Naive thymus-derived CD8-positive, alpha-beta T cell (primary cell): Measurements from ENCODE around the gene TRERF1. TPM values are rescaled to one million over a fixed set of nuclear protein-coding genes. Genes with fewer than 3 reads are reported as not detected.

Source experiments
- ATAC-seq, 2 donors: fragments of 150-1000 bp; cut with Tn5 transposase in 1 of 2; sonication (Bioruptor Pico), chemical (Tn5 transposase) in 1 of 2; 1 replicate in 1 of 2; 2 replicates in 1 of 2; pipeline ENCODE4 v1.10.0; 2021; ENCODE audit warnings: mild to moderate bottlenecking in 2 of 2, moderate library complexity in 2 of 2
- POLR2A ChIA-PET: fragments of 350-600 bp; sonication (Branson Sonifier 250); formaldehyde crosslinking; loops from one replicate; lab custom pipeline; 2021; ENCODE audit warnings: antibody characterized with exemption; lab: Charles Lee
- DNase-seq, 10 donors: peaks; one replicate each; pipeline versions ENCODE4 v3.0.0 to v3.0.0-alpha.2; 2020 to 2022
- H3K27ac Mint-ChIP-seq, 10 donors: one replicate each; pipeline ENCODE4 v1.8.0; 2020 to 2022; ENCODE audit warnings: mild to moderate bottlenecking in 10 of 10, mixed read lengths in 10 of 10, moderate library complexity in 4 of 10, inconsistent platforms in 1 of 10
- H3K27me3 Mint-ChIP-seq, 5 donors: one replicate each; pipeline ENCODE4 v1.8.0; 2021 to 2022; ENCODE audit warnings: mixed read lengths in 5 of 5
- H3K36me3 Mint-ChIP-seq, 3 donors: one replicate each; pipeline ENCODE4 v1.8.0; 2020 to 2022; ENCODE audit warnings: mixed read lengths in 3 of 3, mild to moderate bottlenecking in 2 of 3, inconsistent platforms in 1 of 3
- H3K4me1 Mint-ChIP-seq, 4 donors: one replicate each; pipeline ENCODE4 v1.8.0; 2021 to 2022; ENCODE audit warnings: mixed read lengths in 4 of 4
- H3K4me3 Mint-ChIP-seq, 10 donors: one replicate each; pipeline ENCODE4 v1.8.0; 2020 to 2022; ENCODE audit warnings: mild to moderate bottlenecking in 10 of 10, mixed read lengths in 10 of 10, moderate library complexity in 6 of 10, inconsistent platforms in 1 of 10
- H3K9me3 Mint-ChIP-seq, 9 donors: one replicate each; pipeline ENCODE4 v1.8.0; 2020 to 2022; ENCODE audit warnings: mixed read lengths in 9 of 9, mild to moderate bottlenecking in 3 of 9, inconsistent platforms in 1 of 9, moderate library complexity in 1 of 9
- polyA plus RNA-seq, 3 donors: library from polyadenylated mRNA; unstranded; fragments of 300-500 nt; fragmentation: Illumina TruSeq; gene quantifications; one replicate each; pipeline ENCODE4 v1.2.3, GENCODE V29; 2021
- total RNA-seq, 8 experiments: library from RNA in 2 of 8; stranded (reverse) in 2 of 8; gene quantifications; one replicate each; pipeline ENCODE4 v1.2.3 and lab custom pipeline; 2021 to 2026

TRERF1 gene
- total and polyA plus RNA-seq, 5 experiments from 2014 or later, result 3.8 to 18.2 (median 7.1) TPM

- H3K36me3 Mint-ChIP-seq, result peaks cover 0 to 16% (median 5%) of the 10 kb centered on the region in 3 donors
- ATAC-seq (no peak), DNase-seq (no peak)
- peaks cover 32 to 77% (median 62%) of the 10 kb centered on the region in 4 donors for H3K4me1 Mint-ChIP-seq
- H3K9me3 Mint-ChIP-seq, result no peaks in the 10 kb centered on the region
- no peaks in the 10 kb centered on the region for H3K27me3 Mint-ChIP-seq
- no peak overlapping the region for H3K4me3 Mint-ChIP-seq
- H3K27ac Mint-ChIP-seq, result no peak overlapping the region
- POLR2A ChIA-PET, result no interaction called here
Measured at GRCh38 chr6:42341771-42342553, 109.8 kb downstream of the TRERF1 start.

DNA sequence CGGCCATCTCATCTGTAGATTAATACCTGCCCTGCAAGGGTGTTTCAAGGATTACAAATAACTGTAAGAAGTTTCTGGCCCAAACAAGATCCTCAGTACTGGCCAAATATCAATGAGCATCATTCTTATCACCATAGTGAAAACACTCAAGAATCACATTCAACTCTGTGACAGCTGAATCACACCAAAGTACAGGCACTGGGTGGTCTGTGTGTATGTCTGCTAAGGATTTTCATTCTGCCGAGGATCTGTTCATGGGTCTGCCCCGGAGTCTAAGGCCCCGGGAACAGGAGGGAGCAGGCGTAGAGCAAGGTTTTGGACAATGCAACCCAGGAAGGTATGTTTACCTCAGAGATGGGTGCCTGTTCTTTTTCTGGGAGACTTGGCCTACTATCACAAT is 110.5 kb downstream of the TRERF1 start:
- POLR2A ChIA-PET, result no interaction called here
- Mint-ChIP-seq H3K9me3 (no peaks in the 10 kb centered on the region), H3K4me1 (peaks cover 35 to 77% (median 59%) of the 10 kb centered on the region in 4 donors), H3K27ac (peak overlapping the region in 1 of 10 donors; percentile 43), H3K27me3 (no peaks in the 10 kb centered on the region), H3K4me3 (no peak overlapping the region), H3K36me3 (peaks cover 0 to 19% (median 5%) of the 10 kb centered on the region in 3 donors)
- ATAC-seq (no peak), DNase-seq (no peak)

DNA sequence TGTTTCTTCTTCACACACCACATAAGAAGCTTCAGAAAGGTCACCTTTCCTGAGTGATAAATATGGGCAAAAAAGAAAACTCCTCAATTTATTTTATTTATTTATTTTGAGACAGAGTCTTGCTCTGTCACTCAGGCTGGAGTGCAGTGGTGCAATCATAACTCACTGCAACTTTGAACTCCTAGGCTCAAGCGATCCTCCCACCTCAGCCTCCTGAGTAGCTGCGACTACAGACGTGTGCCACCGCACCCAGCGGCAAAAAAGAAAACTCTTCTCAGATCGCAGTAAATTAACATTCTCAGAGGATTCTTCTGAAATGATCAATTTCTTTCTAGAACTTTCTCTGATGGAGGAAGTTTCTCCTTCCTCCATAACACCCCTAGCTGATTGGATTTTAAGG is 111.2 kb downstream of the TRERF1 start:
- POLR2A ChIA-PET, result no interaction called here
- no peak for ATAC-seq
- Mint-ChIP-seq H3K36me3 (peaks cover 0 to 19% (median 7%) of the 10 kb centered on the region in 3 donors), H3K27ac (peak overlapping the region in 1 of 10 donors; percentile 43), H3K4me3 (no peak overlapping the region), H3K27me3 (no peaks in the 10 kb centered on the region), H3K4me1 (peaks cover 34 to 77% (median 58%) of the 10 kb centered on the region in 4 donors), H3K9me3 (no peaks in the 10 kb centered on the region)
- DNase-seq, result no peak

- Mint-ChIP-seq H3K27me3 (no peaks in the 10 kb centered on the region), H3K27ac (peak overlapping the region in 3 of 10 donors; percentile 9 to 49 (median 34)), H3K36me3 (peaks cover 0 to 18% (median 7%) of the 10 kb centered on the region in 3 donors), H3K4me3 (no peak overlapping the region), H3K4me1 (peaks cover 35 to 78% (median 59%) of the 10 kb centered on the region in 4 donors), H3K9me3 (no peaks in the 10 kb centered on the region)
- DNase-seq (no peak), ATAC-seq (no peak)
- POLR2A ChIA-PET, result no interaction called here
Measured at GRCh38 chr6:42339991-42340401, 111.7 kb downstream of the TRERF1 start.

DNA sequence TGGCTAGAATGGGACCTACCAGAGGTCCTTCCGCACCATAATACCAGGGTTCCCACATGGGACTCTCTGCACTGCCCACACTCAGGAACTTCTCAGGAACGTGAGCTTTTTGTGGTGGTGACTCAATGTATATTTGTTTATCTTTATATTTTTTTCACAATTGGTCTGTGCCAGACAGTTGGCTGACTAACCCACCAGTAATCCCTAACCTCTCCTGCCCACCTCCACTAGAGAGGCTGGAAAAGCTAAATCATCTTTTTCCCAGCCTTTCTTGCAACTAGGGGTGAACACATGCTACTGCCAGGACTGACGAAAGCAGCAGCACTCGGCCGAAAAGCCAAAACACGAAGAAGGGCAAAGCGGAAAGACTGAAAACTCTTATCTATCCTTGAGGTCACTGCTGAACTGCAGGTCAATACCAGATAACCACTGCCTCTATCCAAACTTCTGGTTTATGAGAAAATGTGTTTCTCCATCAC is 112.9 kb downstream of the TRERF1 start:
- H3K4me3 Mint-ChIP-seq, result no peak overlapping the region
- peak overlapping the region in 4 of 10 donors; percentile 20 to 55 (median 38) for H3K27ac Mint-ChIP-seq
- DNase-seq, result no peak
- H3K27me3 Mint-ChIP-seq, result no peaks in the 10 kb centered on the region
- POLR2A ChIA-PET, result no interaction called here
- peaks cover 0 to 12% (median 9%) of the 10 kb centered on the region in 3 donors for H3K36me3 Mint-ChIP-seq
- H3K9me3 Mint-ChIP-seq, result no peaks in the 10 kb centered on the region
- ATAC-seq, result no peak
- peaks cover 39 to 77% (median 55%) of the 10 kb centered on the region in 4 donors for H3K4me1 Mint-ChIP-seq

- no peak for ATAC-seq
- H3K4me3 Mint-ChIP-seq, result no peak overlapping the region
- H3K9me3 Mint-ChIP-seq, result no peaks in the 10 kb centered on the region
- DNase-seq, result no peak
- H3K4me1 Mint-ChIP-seq, result peaks cover 39 to 71% (median 51%) of the 10 kb centered on the region in 4 donors
- peaks cover 0 to 12% (median 6%) of the 10 kb centered on the region in 3 donors for H3K36me3 Mint-ChIP-seq
- H3K27ac Mint-ChIP-seq, result peak overlapping the region in 6 of 10 donors; percentile 48 to 80 (median 55)
- POLR2A ChIA-PET, result no interaction called here
- H3K27me3 Mint-ChIP-seq, result no peaks in the 10 kb centered on the region
Measured at GRCh38 chr6:42337985-42338743, 113.6 kb downstream of the TRERF1 start.

- peaks cover 0 to 9% (median 8%) of the 10 kb centered on the region in 3 donors for H3K36me3 Mint-ChIP-seq
- H3K4me1 Mint-ChIP-seq, result peaks cover 35 to 76% (median 55%) of the 10 kb centered on the region in 4 donors
- no peak overlapping the region for H3K4me3 Mint-ChIP-seq
- H3K9me3 Mint-ChIP-seq, result no peaks in the 10 kb centered on the region
- no peak for ATAC-seq
- no peaks in the 10 kb centered on the region for H3K27me3 Mint-ChIP-seq
- DNase-seq, result no peak
- POLR2A ChIA-PET, result no interaction called here
- H3K27ac Mint-ChIP-seq, result peak overlapping the region in 4 of 10 donors; percentile 9 to 75 (median 31)
Measured at GRCh38 chr6:42336431-42336830, 115.3 kb downstream of the TRERF1 start.

GRCh38 chr6:42335896-42336295 is 115.8 kb downstream of the TRERF1 start:
- no peaks in the 10 kb centered on the region for H3K27me3 Mint-ChIP-seq
- POLR2A ChIA-PET, result no interaction called here
- no peak overlapping the region for H3K4me3 Mint-ChIP-seq
- H3K4me1 Mint-ChIP-seq, result peaks cover 38 to 77% (median 58%) of the 10 kb centered on the region in 4 donors
- DNase-seq (no peak), ATAC-seq (no peak)
- H3K9me3 Mint-ChIP-seq, result no peaks in the 10 kb centered on the region
- peak overlapping the region in 5 of 10 donors; percentile 9 to 44 (median 34) for H3K27ac Mint-ChIP-seq
- H3K36me3 Mint-ChIP-seq, result peaks cover 0 to 9% (median 4%) of the 10 kb centered on the region in 3 donors

- DNase-seq (no peak), ATAC-seq (no peak)
- Mint-ChIP-seq H3K27me3 (no peaks in the 10 kb centered on the region), H3K4me1 (peaks cover 35 to 76% (median 56%) of the 10 kb centered on the region in 4 donors), H3K36me3 (peaks cover 0 to 9% (median 3%) of the 10 kb centered on the region in 3 donors), H3K9me3 (no peaks in the 10 kb centered on the region), H3K4me3 (no peak overlapping the region), H3K27ac (peak overlapping the region in 5 of 10 donors; percentile 19 to 87 (median 63))
- POLR2A ChIA-PET, result interaction anchor here (0.8 kb wide), 1 partner anchor 118 kb away, joined by 3 read pairs; no protein-coding TSS in a partner anchor
Measured at GRCh38 chr6:42334870-42335269, 116.9 kb downstream of the TRERF1 start.

- ATAC-seq (no peak), DNase-seq (no peak)
- Mint-ChIP-seq H3K4me1 (peaks cover 31 to 72% (median 51%) of the 10 kb centered on the region in 4 donors), H3K27ac (no peak overlapping the region), H3K27me3 (no peaks in the 10 kb centered on the region), H3K9me3 (no peaks in the 10 kb centered on the region), H3K36me3 (peaks cover 0 to 7% (median 3%) of the 10 kb centered on the region in 3 donors), H3K4me3 (no peak overlapping the region)
- POLR2A ChIA-PET, result no interaction called here
Measured at GRCh38 chr6:42333612-42334011, 118.1 kb downstream of the TRERF1 start.

GRCh38 chr6:42332916-42333315 is 118.8 kb downstream of the TRERF1 start:
- Mint-ChIP-seq H3K4me3 (no peak overlapping the region), H3K9me3 (no peaks in the 10 kb centered on the region), H3K4me1 (peaks cover 32 to 70% (median 47%) of the 10 kb centered on the region in 4 donors), H3K27ac (no peak overlapping the region), H3K27me3 (no peaks in the 10 kb centered on the region), H3K36me3 (peaks cover 0 to 7% (median 3%) of the 10 kb centered on the region in 3 donors)
- POLR2A ChIA-PET, result no interaction called here
- ATAC-seq (no peak), DNase-seq (no peak)

DNA sequence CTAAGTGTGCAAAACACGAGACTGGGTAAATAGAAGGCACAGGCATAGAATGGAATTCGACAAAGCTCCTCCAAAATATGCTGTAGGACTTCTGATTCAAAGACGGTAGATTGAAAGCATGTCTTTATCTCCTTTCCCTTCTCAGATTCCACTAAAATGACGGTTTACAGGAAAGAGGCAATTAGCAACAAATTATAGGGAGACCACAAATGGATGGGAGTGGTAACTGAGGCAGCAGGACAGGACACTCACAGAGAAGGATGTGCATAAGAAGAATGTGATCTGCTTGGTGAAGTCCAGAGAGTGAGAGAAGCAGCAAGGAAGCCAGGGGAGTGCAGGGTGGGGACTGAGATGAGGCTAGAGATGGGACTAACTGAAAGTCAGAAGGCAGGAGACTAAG is 120.7 kb downstream of the TRERF1 start:
- Mint-ChIP-seq H3K27ac (peak overlapping the region in 3 of 10 donors; percentile 18 to 52 (median 38)), H3K27me3 (no peaks in the 10 kb centered on the region), H3K4me3 (no peak overlapping the region), H3K4me1 (peaks cover 29 to 70% (median 48%) of the 10 kb centered on the region in 4 donors), H3K36me3 (peaks cover 2 to 9% (median 4%) of the 10 kb centered on the region in 3 donors), H3K9me3 (no peaks in the 10 kb centered on the region)
- POLR2A ChIA-PET, result interaction anchor here (0.6 kb wide), 1 partner anchor 180 kb away, joined by 4 read pairs; no protein-coding TSS in a partner anchor
- DNase-seq (no peak), ATAC-seq (no peak)
